Epidermal melanocyte (primary cell): Measurements from ENCODE around the gene PLA2G5.

Experiments used
- DNase-seq: peaks from one replicate; pipeline ENCODE4 v3.0.0; 2011; ENCODE audit warnings: low spot score; ENCODE audit not compliant: insufficient read length

Gene PLA2G5

GRCh38 chr1:20068722-20069121 lies 1.3 kb upstream of the PLA2G5 start:
- DNase-seq, result no peak

GRCh38 chr1:20070357-20070756 lies 363 bp downstream of the PLA2G5 start:
- DNase-seq, result no peak

- no peak for DNase-seq
Measured at GRCh38 chr1:20071416-20071815, 1.4 kb downstream of the PLA2G5 start.

GRCh38 chr1:20072771-20073170 lies 2.8 kb downstream of the PLA2G5 start:
- DNase-seq, result no peak

- DNase-seq, result no peak
Measured at GRCh38 chr1:20073256-20073655, 3.3 kb downstream of the PLA2G5 start.

- no peak for DNase-seq
Measured at GRCh38 chr1:20074055-20074724, 4.2 kb downstream of the PLA2G5 start.

GRCh38 chr1:20074725-20075171 lies 4.8 kb downstream of the PLA2G5 start:
- DNase-seq, result no peak

- DNase-seq, result no peak
Measured at GRCh38 chr1:20075345-20075744, 5.4 kb downstream of the PLA2G5 start.

GRCh38 chr1:20076223-20076622 lies 6.2 kb downstream of the PLA2G5 start:
- no peak for DNase-seq

GRCh38 chr1:20076710-20077461 lies 6.9 kb downstream of the PLA2G5 start:
- no peak for DNase-seq

GRCh38 chr1:20078171-20078651 lies 8.2 kb downstream of the PLA2G5 start:
- no peak for DNase-seq

- DNase-seq, result no peak
Measured at GRCh38 chr1:20078711-20079110, 8.7 kb downstream of the PLA2G5 start.

- DNase-seq, result no peak
Measured at GRCh38 chr1:20079661-20080305, 9.8 kb downstream of the PLA2G5 start.

GRCh38 chr1:20080441-20081352 lies 10.7 kb downstream of the PLA2G5 start:
- DNase-seq, result no peak

GRCh38 chr1:20081353-20081810 lies 11.4 kb downstream of the PLA2G5 start:
- DNase-seq, result no peak

- DNase-seq, result no peak
Measured at GRCh38 chr1:20082772-20083171, 12.8 kb downstream of the PLA2G5 start.

- no peak for DNase-seq
Measured at GRCh38 chr1:20083178-20083944, 13.4 kb downstream of the PLA2G5 start.

GRCh38 chr1:20086800-20087199 lies 16.8 kb downstream of the PLA2G5 start:
- DNase-seq, result no peak

- DNase-seq, result no peak
Measured at GRCh38 chr1:20087668-20088067, 17.7 kb downstream of the PLA2G5 start.

- DNase-seq, result no peak
Measured at GRCh38 chr1:20089328-20090077, 19.5 kb downstream of the PLA2G5 start.
